ENCODE results near the gene ZFC3H1.

DNA sequence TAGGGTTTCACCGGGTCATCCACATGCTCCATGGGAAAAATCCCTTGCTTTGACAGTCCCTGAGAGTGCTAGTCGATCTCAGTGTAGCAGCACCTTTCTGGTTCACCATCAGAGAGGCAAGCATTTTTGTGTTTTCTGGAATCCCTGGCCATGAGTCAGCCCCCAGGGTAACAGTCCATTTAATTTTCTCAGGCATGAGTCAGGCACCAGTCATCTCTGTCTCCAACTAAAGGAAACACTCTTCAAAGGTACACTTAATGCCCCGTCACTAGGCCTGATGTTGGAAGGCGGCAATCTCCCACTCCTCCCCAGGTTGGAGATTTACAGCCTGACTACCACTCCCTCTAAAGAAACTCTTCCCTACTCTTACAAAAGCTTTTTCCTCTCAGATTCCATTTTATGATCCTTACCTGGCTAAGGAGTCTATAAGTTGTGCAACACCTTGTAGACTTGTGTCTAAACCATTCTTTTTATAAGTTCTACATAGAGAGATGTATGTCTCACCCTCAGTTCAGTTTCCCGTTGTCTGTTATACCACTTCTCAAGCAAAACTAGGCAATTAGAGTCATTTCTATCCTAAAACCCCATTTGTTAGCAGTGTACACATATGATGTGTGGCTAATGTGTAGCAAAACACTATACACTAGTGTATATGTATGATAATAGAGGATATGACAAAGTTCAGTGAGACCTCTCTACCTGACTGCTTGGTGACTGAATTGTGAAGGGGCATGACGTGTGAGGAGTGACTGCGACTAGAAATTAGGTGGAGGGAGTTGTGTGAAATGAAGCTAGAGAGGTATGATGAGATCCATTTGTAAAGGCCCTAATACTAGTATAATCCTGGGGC, 46.9 kb upstream of the ZFC3H1 start:
- no peak for TF ChIP-seq EZH2 (IDR thresholded peaks at IDR 0.05)
- no peak for TF ChIP-seq POLR2AphosphoS5 (IDR thresholded peaks at IDR 0.05; ENCODE audit: borderline replicate concordance, low read depth, low read length)
